H1 (cell line): ENCODE measurements around the gene NCSTN.

ENCODE experiments used
- ATF3 ChIP-seq: IDR thresholded peaks from 2 replicates; pipeline ENCODE4 v1.6.1; 2011; ENCODE audit warnings: low read depth, mild to moderate bottlenecking, low read length; ENCODE audit not compliant: insufficient read depth
- CEBPB ChIP-seq: IDR thresholded peaks from 2 replicates; pipeline ENCODE4 v1.6.1; 2012; ENCODE audit warnings: low read depth, low read length
- CREB1 ChIP-seq: IDR thresholded peaks from 2 replicates; pipeline ENCODE4 v1.6.1; 2012; ENCODE audit warnings: inconsistent platforms
- EZH2 ChIP-seq: fragments of 200-600 bp; sonication (generic); IDR thresholded peaks from 2 replicates; pipeline ENCODE4 v1.7.1; 2012; ENCODE audit warnings: low read depth, mild to moderate bottlenecking, moderate library complexity, low read length, inconsistent platforms; ENCODE audit not compliant: severe bottlenecking
- MAFK ChIP-seq: IDR thresholded peaks from 2 replicates; pipeline ENCODE4 v1.6.1; 2012; ENCODE audit warnings: low read depth, mild to moderate bottlenecking, improper control_type of control experiment, low read length
- SP1 ChIP-seq: IDR thresholded peaks from 2 replicates; pipeline ENCODE4 v1.6.1; 2011; ENCODE audit warnings: low read depth, low read length
- SUZ12 ChIP-seq: fragments of 200-600 bp; sonication (generic); IDR thresholded peaks from 2 replicates; pipeline ENCODE4 v1.6.1; 2012; ENCODE audit warnings: mild to moderate bottlenecking, inconsistent platforms, low read length, moderate library complexity, mixed read lengths
- USF2 ChIP-seq: IDR thresholded peaks from 2 replicates; pipeline ENCODE4 v1.6.1; 2011; ENCODE audit warnings: low read length, improper control_type of control experiment
- TF ChIP-seq, protein P1 (sequence below): IDR thresholded peaks from 2 replicates; pipeline ENCODE4 v1.6.1; 2012; ENCODE audit warnings: low read length, inconsistent platforms
- TF ChIP-seq, protein P2 (sequence below), 3 experiments: IDR thresholded peaks; 1 replicate in 2 of 3; 2 replicates in 1 of 3; pipeline versions ENCODE4 v1.5.1 to v1.6.1; 2011; ENCODE audit warnings: low read length in 3 of 3, mild to moderate bottlenecking in 3 of 3, inconsistent platforms in 2 of 3, low read depth in 1 of 3, moderate library complexity in 1 of 3; ENCODE audit not compliant: insufficient read depth in 1 of 3; ENCODE audit errors: control extremely low read depth in 1 of 3

DNA sequence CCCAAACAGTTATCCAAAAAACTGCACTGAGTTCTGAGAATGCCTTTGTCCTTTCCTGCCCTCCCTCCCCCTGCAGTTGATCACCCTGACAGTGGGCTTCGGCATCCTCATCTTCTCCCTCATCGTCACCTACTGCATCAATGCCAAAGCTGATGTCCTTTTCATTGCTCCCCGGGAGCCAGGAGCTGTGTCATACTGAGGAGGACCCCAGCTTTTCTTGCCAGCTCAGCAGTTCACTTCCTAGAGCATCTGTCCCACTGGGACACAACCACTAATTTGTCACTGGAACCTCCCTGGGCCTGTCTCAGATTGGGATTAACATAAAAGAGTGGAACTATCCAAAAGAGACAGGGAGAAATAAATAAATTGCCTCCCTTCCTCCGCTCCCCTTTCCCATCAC is 14.9 kb downstream of the NCSTN start:
- TF ChIP-seq, protein P1, sequence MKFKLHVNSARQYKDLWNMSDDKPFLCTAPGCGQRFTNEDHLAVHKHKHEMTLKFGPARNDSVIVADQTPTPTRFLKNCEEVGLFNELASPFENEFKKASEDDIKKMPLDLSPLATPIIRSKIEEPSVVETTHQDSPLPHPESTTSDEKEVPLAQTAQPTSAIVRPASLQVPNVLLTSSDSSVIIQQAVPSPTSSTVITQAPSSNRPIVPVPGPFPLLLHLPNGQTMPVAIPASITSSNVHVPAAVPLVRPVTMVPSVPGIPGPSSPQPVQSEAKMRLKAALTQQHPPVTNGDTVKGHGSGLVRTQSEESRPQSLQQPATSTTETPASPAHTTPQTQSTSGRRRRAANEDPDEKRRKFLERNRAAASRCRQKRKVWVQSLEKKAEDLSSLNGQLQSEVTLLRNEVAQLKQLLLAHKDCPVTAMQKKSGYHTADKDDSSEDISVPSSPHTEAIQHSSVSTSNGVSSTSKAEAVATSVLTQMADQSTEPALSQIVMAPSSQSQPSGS = no peak
- TF ChIP-seq SUZ12 (no peak), MAFK (no peak), EZH2 (no peak), ATF3 (no peak), USF2 (no peak), CEBPB (no peak), CREB1 (no peak), SP1 (no peak)
- TF ChIP-seq, protein P2, sequence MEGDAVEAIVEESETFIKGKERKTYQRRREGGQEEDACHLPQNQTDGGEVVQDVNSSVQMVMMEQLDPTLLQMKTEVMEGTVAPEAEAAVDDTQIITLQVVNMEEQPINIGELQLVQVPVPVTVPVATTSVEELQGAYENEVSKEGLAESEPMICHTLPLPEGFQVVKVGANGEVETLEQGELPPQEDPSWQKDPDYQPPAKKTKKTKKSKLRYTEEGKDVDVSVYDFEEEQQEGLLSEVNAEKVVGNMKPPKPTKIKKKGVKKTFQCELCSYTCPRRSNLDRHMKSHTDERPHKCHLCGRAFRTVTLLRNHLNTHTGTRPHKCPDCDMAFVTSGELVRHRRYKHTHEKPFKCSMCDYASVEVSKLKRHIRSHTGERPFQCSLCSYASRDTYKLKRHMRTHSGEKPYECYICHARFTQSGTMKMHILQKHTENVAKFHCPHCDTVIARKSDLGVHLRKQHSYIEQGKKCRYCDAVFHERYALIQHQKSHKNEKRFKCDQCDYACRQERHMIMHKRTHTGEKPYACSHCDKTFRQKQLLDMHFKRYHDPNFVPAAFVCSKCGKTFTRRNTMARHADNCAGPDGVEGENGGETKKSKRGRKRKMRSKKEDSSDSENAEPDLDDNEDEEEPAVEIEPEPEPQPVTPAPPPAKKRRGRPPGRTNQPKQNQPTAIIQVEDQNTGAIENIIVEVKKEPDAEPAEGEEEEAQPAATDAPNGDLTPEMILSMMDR (IDR thresholded peaks at IDR 0.05; ENCODE audit: control extremely low read depth in 1 of 3, insufficient read depth in 1 of 3, low read depth in 1 of 3, low read length in 3 of 3) = no peak
